ENCODE measurements around the gene GPR156.

- TF ChIP-seq, protein P1, sequence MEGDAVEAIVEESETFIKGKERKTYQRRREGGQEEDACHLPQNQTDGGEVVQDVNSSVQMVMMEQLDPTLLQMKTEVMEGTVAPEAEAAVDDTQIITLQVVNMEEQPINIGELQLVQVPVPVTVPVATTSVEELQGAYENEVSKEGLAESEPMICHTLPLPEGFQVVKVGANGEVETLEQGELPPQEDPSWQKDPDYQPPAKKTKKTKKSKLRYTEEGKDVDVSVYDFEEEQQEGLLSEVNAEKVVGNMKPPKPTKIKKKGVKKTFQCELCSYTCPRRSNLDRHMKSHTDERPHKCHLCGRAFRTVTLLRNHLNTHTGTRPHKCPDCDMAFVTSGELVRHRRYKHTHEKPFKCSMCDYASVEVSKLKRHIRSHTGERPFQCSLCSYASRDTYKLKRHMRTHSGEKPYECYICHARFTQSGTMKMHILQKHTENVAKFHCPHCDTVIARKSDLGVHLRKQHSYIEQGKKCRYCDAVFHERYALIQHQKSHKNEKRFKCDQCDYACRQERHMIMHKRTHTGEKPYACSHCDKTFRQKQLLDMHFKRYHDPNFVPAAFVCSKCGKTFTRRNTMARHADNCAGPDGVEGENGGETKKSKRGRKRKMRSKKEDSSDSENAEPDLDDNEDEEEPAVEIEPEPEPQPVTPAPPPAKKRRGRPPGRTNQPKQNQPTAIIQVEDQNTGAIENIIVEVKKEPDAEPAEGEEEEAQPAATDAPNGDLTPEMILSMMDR (IDR thresholded peaks at IDR 0.05) = no peak
- no peak for TF ChIP-seq POLR2A (IDR thresholded peaks at IDR 0.05)
These were observed 88.7 kb downstream of the GPR156 start for GRCh38 chr3:120196333-120196732.

Data from breast epithelium (tissue), 3 donors.